A673 (cell line): ENCODE data around the gene H1-8. TPM values are rescaled to one million over a fixed set of nuclear protein-coding genes. Genes with fewer than 3 reads are reported as not detected.

Source experiments
- BruUV-seq: library from RNA; stranded (reverse); fragments of 400-500 nt; replicated peaks from 2 replicates; lab custom pipeline; 2021; lab: Mats Ljungman, UMichigan
- CTCF ChIA-PET: fragments of 300-600 bp; sonication (Branson Sonifier 250); formaldehyde crosslinking; loops from one replicate; lab custom pipeline; 2022; ENCODE audit warnings: antibody characterized with exemption; lab: Charles Lee
- POLR2A ChIA-PET: fragments of 300-600 bp; sonication (Branson Sonifier 250); formaldehyde crosslinking; loops from one replicate; lab custom pipeline; 2022; ENCODE audit warnings: antibody characterized with exemption; ENCODE audit not compliant: low non-redundant PET; lab: Charles Lee
- DNase-seq: peaks from one replicate; pipeline ENCODE4 v3.0.0-alpha.2; 2015; ENCODE audit warnings: low spot score
- H3K27ac ChIP-seq: fragments of 200-600 bp; sonication (generic); 2 replicates; pipeline ENCODE4 v1.5.1; 2016; ENCODE audit warnings: mixed run types, low read depth, mild to moderate bottlenecking, mixed read lengths, antibody characterized with exemption, low read length; ENCODE audit not compliant: poor library complexity, severe bottlenecking
- H3K27me3 ChIP-seq: fragments of 200-600 bp; sonication (generic); replicated peaks from 2 replicates; pipeline ENCODE4 v1.6.1; 2017; ENCODE audit warnings: mixed run types, low read depth, mild to moderate bottlenecking, mixed read lengths, antibody characterized with exemption, low read length; ENCODE audit not compliant: insufficient read depth, poor library complexity
- H3K36me3 ChIP-seq: fragments of 200-600 bp; sonication (generic); 2 replicates; pipeline ENCODE4 v1.6.1; 2016; ENCODE audit warnings: mixed run types, mild to moderate bottlenecking, mixed read lengths, antibody characterized with exemption, low read length; ENCODE audit not compliant: insufficient read depth, poor library complexity, severe bottlenecking
- H3K4me1 ChIP-seq: fragments of 200-600 bp; sonication (generic); 2 replicates; pipeline ENCODE4 v1.6.1; 2017; ENCODE audit warnings: mixed run types, mild to moderate bottlenecking, mixed read lengths, antibody characterized with exemption, low read length; ENCODE audit not compliant: insufficient read depth, poor library complexity, severe bottlenecking
- H3K4me3 ChIP-seq: fragments of 200-600 bp; sonication (generic); 2 replicates; pipeline ENCODE4 v1.5.1; 2016; ENCODE audit warnings: low read depth, mixed run types, mild to moderate bottlenecking, mixed read lengths, low read length; ENCODE audit not compliant: poor library complexity, severe bottlenecking
- H3K9me3 ChIP-seq: fragments of 200-600 bp; sonication (generic); 2 replicates; pipeline ENCODE4 v1.6.1; 2016; ENCODE audit warnings: mixed run types, low read depth, mild to moderate bottlenecking, mixed read lengths, antibody characterized with exemption, low read length; ENCODE audit not compliant: poor library complexity, severe bottlenecking
- EZH2 ChIP-seq: fragments of 200-600 bp; sonication (generic); IDR thresholded peaks from 2 replicates; pipeline ENCODE4 v1.6.1; 2017; ENCODE audit warnings: borderline replicate concordance, low read depth, mild to moderate bottlenecking, mixed read lengths, antibody characterized with exemption, low read length; ENCODE audit not compliant: poor library complexity, severe bottlenecking
- intact Hi-C: fragments of 100-400 bp; cut with micrococcal nuclease; formaldehyde crosslinking; loops from one replicate; pipeline ENCODE4 v1.10.0; 2022; ENCODE audit not compliant: unreplicated experiment
- total RNA-seq: library from RNA; stranded (reverse); gene quantifications from 2 replicates; pipeline ENCODE4 v1.2.3, GENCODE V29; 2021
- TF ChIP-seq, protein P1 (sequence below): fragments of 300-800, 200-600 bp; sonication (generic); conservative IDR thresholded peaks from 2 replicates; pipeline ENCODE4 v1.5.1; 2017; ENCODE audit warnings: low read depth, mild to moderate bottlenecking, antibody characterized with exemption, low read length, moderate library complexity, mixed read lengths

Gene H1-8
- total RNA-seq, 1 experiment from 2014 or later: not detected

DNA sequence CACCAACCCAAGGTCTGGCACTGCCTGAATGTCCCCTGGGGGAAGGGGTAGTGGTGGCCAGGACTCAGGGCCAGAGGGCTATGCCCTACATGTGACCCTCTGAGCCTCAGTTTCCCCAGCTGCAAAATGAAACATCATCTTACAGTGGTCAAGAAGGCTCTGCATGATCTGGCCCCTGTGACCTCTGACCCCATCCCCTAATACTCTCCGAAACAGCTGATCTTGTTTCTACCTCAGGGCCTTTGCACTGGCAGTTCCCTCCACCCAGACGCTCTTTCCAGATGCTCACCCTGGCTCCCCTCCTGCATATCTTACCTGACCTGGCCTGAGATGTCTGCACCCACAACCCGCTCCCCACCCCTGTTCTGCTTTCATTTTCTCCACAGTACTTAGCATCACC lies 41.7 kb downstream of the H1-8 start:
- H3K27ac ChIP-seq: no peak overlapping the region
- no peaks in the 10 kb centered on the region for H3K9me3 ChIP-seq
- TF ChIP-seq EZH2: no peak
- TF ChIP-seq, protein P1, sequence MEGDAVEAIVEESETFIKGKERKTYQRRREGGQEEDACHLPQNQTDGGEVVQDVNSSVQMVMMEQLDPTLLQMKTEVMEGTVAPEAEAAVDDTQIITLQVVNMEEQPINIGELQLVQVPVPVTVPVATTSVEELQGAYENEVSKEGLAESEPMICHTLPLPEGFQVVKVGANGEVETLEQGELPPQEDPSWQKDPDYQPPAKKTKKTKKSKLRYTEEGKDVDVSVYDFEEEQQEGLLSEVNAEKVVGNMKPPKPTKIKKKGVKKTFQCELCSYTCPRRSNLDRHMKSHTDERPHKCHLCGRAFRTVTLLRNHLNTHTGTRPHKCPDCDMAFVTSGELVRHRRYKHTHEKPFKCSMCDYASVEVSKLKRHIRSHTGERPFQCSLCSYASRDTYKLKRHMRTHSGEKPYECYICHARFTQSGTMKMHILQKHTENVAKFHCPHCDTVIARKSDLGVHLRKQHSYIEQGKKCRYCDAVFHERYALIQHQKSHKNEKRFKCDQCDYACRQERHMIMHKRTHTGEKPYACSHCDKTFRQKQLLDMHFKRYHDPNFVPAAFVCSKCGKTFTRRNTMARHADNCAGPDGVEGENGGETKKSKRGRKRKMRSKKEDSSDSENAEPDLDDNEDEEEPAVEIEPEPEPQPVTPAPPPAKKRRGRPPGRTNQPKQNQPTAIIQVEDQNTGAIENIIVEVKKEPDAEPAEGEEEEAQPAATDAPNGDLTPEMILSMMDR: no peak
- ChIA-PET CTCF (no interaction called here), POLR2A (no interaction called here)
- no peak overlapping the region for H3K4me3 ChIP-seq
- intact Hi-C loops: no loop called here
- no peak for DNase-seq
- no peaks in the 10 kb centered on the region for H3K27me3 ChIP-seq
- no peaks in the 10 kb centered on the region for H3K4me1 ChIP-seq
- BruUV-seq: no TSS peak
- H3K36me3 ChIP-seq: no peaks in the 10 kb centered on the region

DNA sequence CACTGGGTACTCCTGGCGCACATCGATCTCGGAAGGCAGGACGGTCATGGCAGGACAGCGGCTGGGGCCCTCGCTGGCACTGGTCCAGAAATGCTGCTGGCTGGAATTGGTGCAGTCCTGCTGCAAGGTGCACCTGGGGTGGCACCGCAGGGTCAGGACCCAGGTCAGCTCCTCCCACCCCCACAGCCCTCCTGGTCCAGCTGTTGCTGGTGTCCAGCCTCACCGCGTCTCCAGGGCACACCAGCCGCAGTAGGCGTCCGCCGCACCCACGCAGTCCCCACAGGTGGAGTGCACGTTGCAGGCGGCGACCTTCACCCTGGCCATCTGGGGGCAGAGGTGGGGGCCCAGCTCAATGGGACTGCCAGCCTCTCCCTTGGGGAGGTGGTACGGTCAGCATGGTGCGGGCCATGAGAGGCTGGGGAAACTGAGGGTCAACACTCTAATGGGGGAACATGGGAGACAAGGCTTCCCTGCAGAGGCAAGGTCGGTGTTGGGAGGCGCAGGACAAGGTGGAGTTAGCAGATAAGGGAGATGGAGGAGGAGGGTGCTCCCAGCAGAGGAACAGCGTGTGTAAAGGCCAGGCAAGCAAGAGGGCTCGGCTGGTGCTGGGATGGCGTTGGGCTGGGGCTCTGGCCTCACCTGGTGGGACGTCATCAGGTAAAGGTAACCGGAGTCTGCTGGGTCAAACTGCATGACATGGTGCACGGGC lies 43.1 kb downstream of the H1-8 start:
- Histone ChIP-seq H3K27me3 (no peaks in the 10 kb centered on the region), H3K9me3 (no peaks in the 10 kb centered on the region), H3K4me1 (no peaks in the 10 kb centered on the region), H3K4me3 (no peak overlapping the region), H3K36me3 (no peaks in the 10 kb centered on the region), H3K27ac (no peak overlapping the region)
- intact Hi-C loops: no loop called here
- ChIA-PET POLR2A (no interaction called here), CTCF (no interaction called here)
- TF ChIP-seq, protein P1: no peak
- TF ChIP-seq EZH2: no peak
- no TSS peak for BruUV-seq
- no peak for DNase-seq

DNA sequence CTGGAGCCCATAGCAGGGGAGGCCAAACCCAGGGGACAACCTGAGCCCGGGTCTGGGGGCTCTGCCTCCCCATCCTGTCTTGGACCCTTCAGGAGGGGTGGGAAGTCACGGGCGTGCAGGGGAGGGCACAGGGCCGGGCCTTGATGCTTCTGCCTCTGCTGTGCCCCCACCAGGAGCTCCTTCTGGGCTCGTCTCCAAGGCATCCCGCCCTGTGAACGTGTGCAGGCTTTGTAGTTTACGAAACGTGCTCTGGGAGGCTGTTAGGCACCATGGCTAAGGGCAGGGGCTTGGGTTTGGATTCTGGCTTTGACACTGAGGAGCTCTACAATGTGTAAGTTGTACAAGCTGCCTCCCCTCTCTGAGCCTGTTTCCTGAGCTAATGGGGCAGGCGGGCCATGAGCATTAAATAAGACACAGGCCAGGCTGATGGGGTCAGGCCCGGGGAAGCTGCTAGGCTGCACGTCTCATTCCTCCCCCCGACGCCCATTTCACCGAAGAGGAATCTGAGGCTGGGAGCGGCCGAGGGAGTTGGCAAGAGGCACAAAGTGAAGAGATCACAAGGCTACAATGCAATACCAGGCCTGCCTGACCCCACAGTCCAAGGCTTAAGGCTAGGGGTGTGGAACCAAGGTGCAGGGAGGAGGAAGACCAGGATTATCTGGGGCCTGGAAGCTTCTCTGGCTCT lies 43.9 kb downstream of the H1-8 start:
- Histone ChIP-seq H3K36me3 (no peaks in the 10 kb centered on the region), H3K9me3 (no peaks in the 10 kb centered on the region), H3K4me3 (no peak overlapping the region), H3K27ac (no peak overlapping the region), H3K4me1 (no peaks in the 10 kb centered on the region), H3K27me3 (no peaks in the 10 kb centered on the region)
- ChIA-PET POLR2A (no interaction called here), CTCF (no interaction called here)
- no TSS peak for BruUV-seq
- TF ChIP-seq EZH2: no peak
- TF ChIP-seq, protein P1: no peak
- no peak for DNase-seq
- intact Hi-C loops: no loop called here
